T-cell (primary cell): ENCODE measurements around the gene C19orf85. TPM values are rescaled to one million over a fixed set of nuclear protein-coding genes. Genes with fewer than 3 reads are reported as not detected.

Experiments
- ATAC-seq, 4 experiments: fragments of 200-7000 bp in 3 of 4; fragments of 150-1000 bp in 1 of 4; cut with Tn5 transposase; replicated peaks in 1 of 4; 1 replicate in 3 of 4; 2 replicates in 1 of 4; pipeline ENCODE4 v1.10.0; 2021; ENCODE audit warnings: moderate library complexity in 3 of 4, mild to moderate bottlenecking in 2 of 4, moderate number of reproducible peaks in 1 of 4
- CTCF ChIA-PET, 2 donors: fragments of 300-600 bp; sonication (Branson Sonifier 250); formaldehyde crosslinking; loops; one replicate each; lab custom pipeline; 2022; ENCODE audit warnings: antibody characterized with exemption in 2 of 2; lab: Charles Lee
- POLR2A ChIA-PET, 2 donors: fragments of 300-600 bp; sonication (Branson Sonifier 250); formaldehyde crosslinking; loops; one replicate each; lab custom pipeline; 2022; ENCODE audit warnings: antibody characterized with exemption in 2 of 2; lab: Charles Lee
- DNase-seq, 35 experiments: peaks; one replicate each; pipeline versions ENCODE4 v3.0.0 to v3.0.0-alpha.2; 2013 to 2023
- H3K27ac ChIP-seq: one replicate; pipeline ENCODE4 v1.5.1; 2013; ENCODE audit warnings: low read length
- H3K27me3 ChIP-seq, 2 experiments: replicated peaks in 1 of 2; 1 replicate in 1 of 2; 2 replicates in 1 of 2; pipeline versions ENCODE4 v1.6.1 to v1.7.0; 2013; ENCODE audit warnings: low read length in 1 of 2, mixed read lengths in 1 of 2; ENCODE audit not compliant: control insufficient read depth in 2 of 2, insufficient read depth in 2 of 2; ENCODE audit errors: extremely low read depth in 1 of 2
- H3K36me3 ChIP-seq, 2 donors: 1 replicate in 1 of 2; 2 replicates in 1 of 2; pipeline versions ENCODE4 v1.6.1 to v1.7.0; 2013; ENCODE audit warnings: low read length in 1 of 2; ENCODE audit not compliant: control insufficient read depth in 2 of 2, insufficient read depth in 1 of 2; ENCODE audit errors: extremely low read depth in 1 of 2
- H3K4me1 ChIP-seq, 2 experiments: 1 replicate in 1 of 2; 2 replicates in 1 of 2; pipeline versions ENCODE4 v1.6.1 to v1.7.0; 2013; ENCODE audit warnings: low read length in 2 of 2, mixed read lengths in 1 of 2; ENCODE audit not compliant: insufficient read depth in 2 of 2, control insufficient read depth in 1 of 2; ENCODE audit errors: extremely low read depth in 1 of 2
- H3K4me3 ChIP-seq, 2 donors: 1 replicate in 1 of 2; 2 replicates in 1 of 2; pipeline versions ENCODE4 v1.5.1 to v1.7.0; 2013; ENCODE audit warnings: mild to moderate bottlenecking in 2 of 2, low read length in 1 of 2, moderate library complexity in 1 of 2; ENCODE audit not compliant: control insufficient read depth in 1 of 2; ENCODE audit errors: extremely low read depth in 1 of 2
- H3K9me3 ChIP-seq: 2 replicates; pipeline ENCODE4 v1.7.0; 2013
- H3K27ac Mint-ChIP-seq, 2 donors: one replicate each; pipeline ENCODE4 v1.8.0; 2020 to 2021; ENCODE audit warnings: mild to moderate bottlenecking in 2 of 2, mixed read lengths in 2 of 2
- H3K27me3 Mint-ChIP-seq, 2 donors: one replicate each; pipeline ENCODE4 v1.8.0; 2021 to 2022; ENCODE audit warnings: mixed read lengths in 2 of 2
- H3K36me3 Mint-ChIP-seq: one replicate; pipeline ENCODE4 v1.8.0; 2021; ENCODE audit warnings: mixed read lengths
- H3K4me1 Mint-ChIP-seq, 3 donors: one replicate each; pipeline ENCODE4 v1.8.0; 2020 to 2022; ENCODE audit warnings: mixed read lengths in 3 of 3, mild to moderate bottlenecking in 1 of 3
- H3K4me3 Mint-ChIP-seq, 3 donors: one replicate each; pipeline ENCODE4 v1.8.0; 2020 to 2022; ENCODE audit warnings: mild to moderate bottlenecking in 3 of 3, mixed read lengths in 3 of 3, moderate library complexity in 3 of 3
- H3K9me3 Mint-ChIP-seq, 3 donors: one replicate each; pipeline ENCODE4 v1.8.0; 2020 to 2022; ENCODE audit warnings: mixed read lengths in 3 of 3
- WGBS: methylation state at CpG from one replicate; pipeline ENCODE4 v1.1.5; 2013; ENCODE audit warnings: missing lambda C conversion rate; ENCODE audit not compliant: insufficient coverage; 5-methylcytosine and 5-hydroxymethylcytosine counted together
- total RNA-seq, 35 experiments: library from RNA in 6 of 35; stranded (reverse) in 6 of 35; fragments of 120-200 nt in 1 of 35; gene quantifications; one replicate each; pipeline versions ENCODE4 v1.2.1 to v1.2.4 and lab custom pipeline; 2013 to 2026

Gene C19orf85
- total RNA-seq, 5 donors from 2014 or later (not counting 1 experiment from before 2014, with no cell fraction given): not detected

- WGBS: 94% methylated on average over 9 of the region's 19 CpGs
- no peaks in the 10 kb centered on the region for H3K36me3 ChIP-seq
- H3K9me3 Mint-ChIP-seq: no peaks in the 10 kb centered on the region
- no peak for ATAC-seq
- H3K4me3 Mint-ChIP-seq: peak overlapping the region in 1 of 3 donors; percentile 43
- peaks cover 2 to 24% of the 10 kb centered on the region in 2 experiments for H3K4me1 ChIP-seq
- no peak overlapping the region for H3K4me3 ChIP-seq
- H3K27ac Mint-ChIP-seq: peak overlapping the region in 1 of 2 donors; percentile 94
- H3K9me3 ChIP-seq: no peaks in the 10 kb centered on the region
- no peak overlapping the region for H3K27ac ChIP-seq
- H3K36me3 Mint-ChIP-seq: peaks cover 5% of the 10 kb centered on the region
- POLR2A ChIA-PET: no interaction called here
- H3K4me1 Mint-ChIP-seq: peaks cover 21 to 27% (median 23%) of the 10 kb centered on the region in 3 donors
- DNase-seq: no peak
- H3K27me3 Mint-ChIP-seq: no peaks in the 10 kb centered on the region
- peaks cover 0 to 10% of the 10 kb centered on the region in 2 experiments for H3K27me3 ChIP-seq
- CTCF ChIA-PET: interaction anchor here in 1 of 2 donors (0.6 to 1.3 kb wide), 2 partner anchors 27 to 328 kb away, joined by 3 read pairs; no protein-coding TSS in a partner anchor
Measured at GRCh38 chr19:55474269-55475265, 10.0 kb upstream of the C19orf85 start.

GRCh38 chr19:55473225-55474012, 8.9 kb upstream of the C19orf85 start:
- POLR2A ChIA-PET: no interaction called here
- 90% methylated on average over 9 of the region's 16 CpGs for WGBS
- Histone ChIP-seq H3K27me3 (peaks cover 0 to 10% of the 10 kb centered on the region in 2 experiments), H3K9me3 (no peaks in the 10 kb centered on the region), H3K4me3 (no peak overlapping the region), H3K36me3 (no peaks in the 10 kb centered on the region), H3K27ac (no peak overlapping the region), H3K4me1 (peaks cover 2 to 24% of the 10 kb centered on the region in 2 experiments)
- Mint-ChIP-seq H3K36me3 (peaks cover 5% of the 10 kb centered on the region), H3K27me3 (no peaks in the 10 kb centered on the region), H3K27ac (no peak overlapping the region), H3K4me1 (peaks cover 9 to 15% (median 15%) of the 10 kb centered on the region in 3 donors), H3K4me3 (no peak overlapping the region), H3K9me3 (no peaks in the 10 kb centered on the region)
- no peak for ATAC-seq
- DNase-seq: no peak
- CTCF ChIA-PET: interaction anchor here in 1 of 2 donors (1.3 kb wide), 1 partner anchor 28 kb away, joined by 3 read pairs; no protein-coding TSS in a partner anchor

- Mint-ChIP-seq H3K36me3 (no peaks in the 10 kb centered on the region), H3K9me3 (no peaks in the 10 kb centered on the region), H3K4me1 (peaks cover 0 to 10% (median 8%) of the 10 kb centered on the region in 3 donors), H3K27me3 (no peaks in the 10 kb centered on the region), H3K27ac (no peak overlapping the region), H3K4me3 (no peak overlapping the region)
- 80% methylated on average over 7 of the region's 8 CpGs for WGBS
- no peak overlapping the region for H3K4me3 ChIP-seq
- DNase-seq (no peak), ATAC-seq (no peak)
- ChIA-PET POLR2A (no interaction called here), CTCF (no interaction called here)
- peaks cover 2 to 19% of the 10 kb centered on the region in 2 experiments for H3K4me1 ChIP-seq
- H3K27me3 ChIP-seq: peaks cover 0 to 15% of the 10 kb centered on the region in 2 experiments
- H3K9me3 ChIP-seq: no peaks in the 10 kb centered on the region
- no peak overlapping the region for H3K27ac ChIP-seq
- no peaks in the 10 kb centered on the region for H3K36me3 ChIP-seq
Measured at GRCh38 chr19:55472463-55472862, 7.9 kb upstream of the C19orf85 start.

- CTCF ChIA-PET: no interaction called here
- 89% methylated on average over 11 of the region's 13 CpGs for WGBS
- Histone ChIP-seq H3K4me1 (peaks cover 2 to 11% of the 10 kb centered on the region in 2 experiments), H3K36me3 (no peaks in the 10 kb centered on the region), H3K27me3 (peaks cover 0 to 15% of the 10 kb centered on the region in 2 experiments), H3K4me3 (no peak overlapping the region), H3K9me3 (no peaks in the 10 kb centered on the region), H3K27ac (no peak overlapping the region)
- ATAC-seq: no peak
- H3K4me1 Mint-ChIP-seq: peaks cover 0 to 8% (median 7%) of the 10 kb centered on the region in 3 donors
- no peaks in the 10 kb centered on the region for H3K9me3 Mint-ChIP-seq
- POLR2A ChIA-PET: no interaction called here
- no peak overlapping the region for H3K27ac Mint-ChIP-seq
- no peaks in the 10 kb centered on the region for H3K27me3 Mint-ChIP-seq
- DNase-seq: no peak
- H3K36me3 Mint-ChIP-seq: no peaks in the 10 kb centered on the region
- H3K4me3 Mint-ChIP-seq: no peak overlapping the region
Measured at GRCh38 chr19:55471266-55471665, 6.7 kb upstream of the C19orf85 start.

- Mint-ChIP-seq H3K27me3 (no peaks in the 10 kb centered on the region), H3K27ac (peak overlapping the region in 1 of 2 donors; percentile 23), H3K4me3 (no peak overlapping the region), H3K36me3 (no peaks in the 10 kb centered on the region), H3K9me3 (no peaks in the 10 kb centered on the region), H3K4me1 (peaks cover under 1 to 5% (median 3%) of the 10 kb centered on the region in 3 donors)
- no CpG with 5 or more reads among the region's 4 CpGs for WGBS
- Histone ChIP-seq H3K27ac (no peak overlapping the region), H3K9me3 (no peaks in the 10 kb centered on the region), H3K4me1 (peaks cover 0 to 5% of the 10 kb centered on the region in 2 experiments), H3K27me3 (peaks cover 0 to 13% of the 10 kb centered on the region in 2 experiments), H3K36me3 (no peaks in the 10 kb centered on the region), H3K4me3 (no peak overlapping the region)
- ATAC-seq (peak in 1 of 4 experiments; percentile 34), DNase-seq (no peak)
- CTCF ChIA-PET: interaction anchor here (0.5 to 2.2 kb wide), 6 partner anchors 8 to 167 kb away, joined by 4 to 21 read pairs (median 10); partner anchors contain the start of gene ZNF628 (in 2 of the 2)
- POLR2A ChIA-PET: no interaction called here
Measured at GRCh38 chr19:55468054-55468393, 3.5 kb upstream of the C19orf85 start.
